ENCODE data around the gene PRPS1. TPM values are rescaled to one million over a fixed set of nuclear protein-coding genes. Genes with fewer than 3 reads are reported as not detected.

PRPS1 gene
- 29.1 and 29.9 TPM in 2 replicates for total RNA-seq

DNA sequence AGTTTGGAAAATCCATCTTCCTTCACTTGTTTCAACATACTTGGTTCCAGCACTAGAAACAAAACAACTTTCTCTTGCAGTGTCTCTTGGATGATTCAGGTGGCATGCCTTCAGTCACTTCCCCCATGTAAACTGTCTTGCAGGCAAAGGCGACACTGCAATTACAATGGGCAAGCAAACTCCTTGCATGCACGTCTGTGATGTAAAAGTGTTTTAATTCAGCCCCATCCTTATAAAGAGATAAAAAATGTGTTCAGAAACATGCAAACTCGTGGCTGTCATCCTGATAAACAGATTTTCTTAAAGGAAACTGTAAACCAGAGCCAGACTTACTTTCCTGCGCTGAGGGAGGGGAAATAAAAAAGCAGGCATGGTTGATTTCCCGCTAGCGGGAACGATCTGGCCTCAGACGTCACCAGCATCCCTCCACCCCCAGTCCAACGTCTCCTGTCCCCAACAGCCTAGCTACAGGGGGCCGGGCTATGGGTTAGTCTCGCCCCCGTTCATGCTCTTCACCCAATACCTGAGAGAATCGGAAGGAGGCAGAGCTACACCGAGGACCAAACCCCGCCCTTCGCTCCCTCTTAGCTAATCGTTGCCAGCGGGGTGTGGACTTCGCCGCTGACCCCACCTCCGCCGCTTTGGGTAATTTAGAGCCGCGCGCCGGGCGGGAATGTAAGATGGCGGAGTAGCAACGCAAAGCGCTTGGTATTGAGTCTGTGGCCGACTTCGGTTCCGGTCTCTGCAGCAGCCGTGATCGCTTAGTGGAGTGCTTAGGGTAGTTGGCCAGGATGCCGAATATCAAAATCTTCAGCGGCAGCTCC is at the start of gene PRPS1:
PRPS1 (plus strand) TSS at position 673 of the 824 bp plus-strand sequence; CDS start at position 792, 119 bp downstream.

Other genes starting within 250 kb of the PRPS1 start
- gene FRMPD3, start 178.9 kb upstream of the PRPS1 start, total RNA-seq: not detected in 2 replicates
- gene TSC22D3, start 147.3 kb downstream of the PRPS1 start, total RNA-seq: 9.5 and 15.5 TPM in 2 replicates
- not detected in 2 replicates for gene NCBP2L, start 149.2 kb downstream of the PRPS1 start, total RNA-seq
- 33.9 and 34.2 TPM in 2 replicates for gene MID2, start 197.4 kb downstream of the PRPS1 start, total RNA-seq